Measurements from ENCODE around the gene PDE9A. TPM values are rescaled to one million over a fixed set of nuclear protein-coding genes. Genes with fewer than 3 reads are reported as not detected.
"Not testable (repeated sequence)": the region's sequence is repeated elsewhere in the genome, so short reads cannot be mapped to it uniquely, and the experiment has no call there.

PDE9A gene
- total and polyA plus RNA-seq, 2 experiments from 2014 or later, result not detected

- TF ChIP-seq EZH2phosphoT487 (IDR thresholded peaks at IDR 0.05; ENCODE audit: insufficient read depth, low read depth) (no peak), EZH2 (IDR thresholded peaks at IDR 0.05; ENCODE audit: insufficient read depth, poor library complexity, severe bottlenecking) (no peak)
- WGBS, 2 experiments (ENCODE audit: low coverage in 1 of 2, low lambda C conversion rate in 2 of 2, missing lambda C conversion rate in 2 of 2), result 34 to 38% methylated on average over 13 of the region's 13 CpGs
- no peaks in the 10 kb centered on the region for H3F3A ChIP-seq (ENCODE audit: insufficient read depth)
- no peak overlapping the region for H3K4me3 ChIP-seq
- H2AFZ ChIP-seq, result no peak overlapping the region
- no peaks in the 10 kb centered on the region for H3K9me3 ChIP-seq (ENCODE audit: low read depth)
- no peaks in the 10 kb centered on the region for H3K9me2 ChIP-seq (ENCODE audit: insufficient read depth)
- no peak overlapping the region for H3K27ac ChIP-seq
- H4K20me1 ChIP-seq (ENCODE audit: insufficient read depth), result no peaks in the 10 kb centered on the region
- H3K9ac ChIP-seq, result no peak overlapping the region
- H3K27me3 ChIP-seq (replicated peaks; ENCODE audit: insufficient read depth), result peaks cover 63% of the 10 kb centered on the region
- DNase-seq, result no peak
- no peaks in the 10 kb centered on the region for H3K79me2 ChIP-seq (ENCODE audit: insufficient read depth)
- in situ Hi-C loops (cut with MboI), result no loop called here
- no peak overlapping the region for H3K4me2 ChIP-seq (ENCODE audit: unreplicated experiment)
- H3K4me1 ChIP-seq (ENCODE audit: insufficient read depth), result no peaks in the 10 kb centered on the region
- no peaks in the 10 kb centered on the region for H3K36me3 ChIP-seq (ENCODE audit: low read depth)
Measured at GRCh38 chr21:42624095-42624790, 29.2 kb upstream of the PDE9A start.

- no peak for DNase-seq
- TF ChIP-seq EZH2phosphoT487 (IDR thresholded peaks at IDR 0.05; ENCODE audit: insufficient read depth, low read depth) (no peak), EZH2 (IDR thresholded peaks at IDR 0.05; ENCODE audit: insufficient read depth, poor library complexity, severe bottlenecking) (no peak)
- H3K79me2 ChIP-seq (ENCODE audit: insufficient read depth), result no peaks in the 10 kb centered on the region
- no peak overlapping the region for H3K9ac ChIP-seq
- no peaks in the 10 kb centered on the region for H4K20me1 ChIP-seq (ENCODE audit: insufficient read depth)
- no peaks in the 10 kb centered on the region for H3K4me1 ChIP-seq (ENCODE audit: insufficient read depth)
- in situ Hi-C loops (cut with MboI), result loop anchor here (5.0 kb wide), 1 partner anchor 48 kb away; no protein-coding TSS in a partner anchor
- no peaks in the 10 kb centered on the region for H3K9me2 ChIP-seq (ENCODE audit: insufficient read depth)
- H3K4me2 ChIP-seq (ENCODE audit: unreplicated experiment), result no peak overlapping the region
- no peaks in the 10 kb centered on the region for H3F3A ChIP-seq (ENCODE audit: insufficient read depth)
- H3K4me3 ChIP-seq, result no peak overlapping the region
- H3K36me3 ChIP-seq (ENCODE audit: low read depth), result no peaks in the 10 kb centered on the region
- no peak overlapping the region for H2AFZ ChIP-seq
- 50 to 53% methylated on average over 6 of the region's 6 CpGs for WGBS, 2 experiments (ENCODE audit: low coverage in 1 of 2, low lambda C conversion rate in 2 of 2, missing lambda C conversion rate in 2 of 2)
- peaks cover 59% of the 10 kb centered on the region for H3K27me3 ChIP-seq (replicated peaks; ENCODE audit: insufficient read depth)
- no peak overlapping the region for H3K27ac ChIP-seq
- no peaks in the 10 kb centered on the region for H3K9me3 ChIP-seq (ENCODE audit: low read depth)
Measured at GRCh38 chr21:42624936-42625335, 28.5 kb upstream of the PDE9A start.

GRCh38 chr21:42626171-42626570 lies 27.2 kb upstream of the PDE9A start:
- H3K4me2 ChIP-seq (ENCODE audit: unreplicated experiment), result no peak overlapping the region
- no peak overlapping the region for H3K27ac ChIP-seq
- H3K27me3 ChIP-seq (replicated peaks; ENCODE audit: insufficient read depth), result peaks cover 60% of the 10 kb centered on the region
- no peak overlapping the region for H3K4me3 ChIP-seq
- H3K79me2 ChIP-seq (ENCODE audit: insufficient read depth), result no peaks in the 10 kb centered on the region
- H4K20me1 ChIP-seq (ENCODE audit: insufficient read depth), result no peaks in the 10 kb centered on the region
- TF ChIP-seq EZH2phosphoT487 (IDR thresholded peaks at IDR 0.05; ENCODE audit: insufficient read depth, low read depth) (no peak), EZH2 (IDR thresholded peaks at IDR 0.05; ENCODE audit: insufficient read depth, poor library complexity, severe bottlenecking) (no peak)
- H3K4me1 ChIP-seq (ENCODE audit: insufficient read depth), result no peaks in the 10 kb centered on the region
- H3K9ac ChIP-seq, result no peak overlapping the region
- no peaks in the 10 kb centered on the region for H3K9me2 ChIP-seq (ENCODE audit: insufficient read depth)
- H3K9me3 ChIP-seq (ENCODE audit: low read depth), result no peaks in the 10 kb centered on the region
- WGBS, 2 experiments (ENCODE audit: low coverage in 1 of 2, low lambda C conversion rate in 2 of 2, missing lambda C conversion rate in 2 of 2), result 74 to 78% methylated on average over 14 of the region's 14 CpGs
- in situ Hi-C loops (cut with MboI), result loop anchor here (5.0 kb wide), 1 partner anchor 49 kb away; no protein-coding TSS in a partner anchor
- no peaks in the 10 kb centered on the region for H3K36me3 ChIP-seq (ENCODE audit: low read depth)
- no peaks in the 10 kb centered on the region for H3F3A ChIP-seq (ENCODE audit: insufficient read depth)
- DNase-seq, result no peak
- H2AFZ ChIP-seq, result no peak overlapping the region

DNA sequence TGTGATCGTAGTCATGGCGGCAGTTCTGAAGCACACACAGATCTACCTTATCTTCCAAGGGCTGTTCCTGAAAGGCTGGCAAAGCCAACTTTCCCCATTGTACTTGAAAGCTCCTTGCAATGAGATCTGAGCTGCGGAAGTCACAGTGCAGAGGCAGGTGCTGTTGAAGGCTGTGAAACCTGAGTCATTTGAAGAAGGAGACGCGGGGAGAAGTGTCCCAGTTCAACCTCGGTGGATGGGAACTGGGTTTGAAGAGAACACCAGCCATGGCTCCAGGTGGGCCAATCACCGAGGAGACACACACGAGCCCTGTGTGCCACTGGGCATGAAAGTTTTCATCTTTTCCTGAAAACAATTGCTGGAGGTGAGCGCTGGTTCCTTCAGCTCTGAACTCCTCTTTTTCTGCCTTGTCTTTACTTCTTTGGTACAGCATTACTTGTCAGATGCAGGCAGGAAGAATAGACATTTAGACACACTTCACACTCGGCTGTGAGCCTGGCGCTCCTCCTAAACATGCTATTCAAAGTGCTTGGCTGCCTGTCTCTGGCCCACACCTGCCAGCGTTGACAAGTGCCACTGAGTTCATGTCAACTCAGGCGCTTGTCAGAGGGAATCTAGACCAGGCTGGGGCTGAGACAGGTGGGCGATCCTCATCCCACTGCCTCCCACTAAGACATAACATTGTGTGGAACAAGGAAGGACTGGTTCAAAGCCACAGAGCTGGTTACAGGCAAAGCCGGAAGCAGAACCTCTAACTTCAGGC lies 25.7 kb upstream of the PDE9A start:
- no peaks in the 10 kb centered on the region for H4K20me1 ChIP-seq (ENCODE audit: insufficient read depth)
- WGBS, 2 experiments (ENCODE audit: low coverage in 1 of 2, low lambda C conversion rate in 2 of 2, missing lambda C conversion rate in 2 of 2), result 58 to 60% methylated on average over 15 of the region's 15 CpGs
- in situ Hi-C loops (cut with MboI), result loop anchor here (5.0 kb wide), 1 partner anchor 50 kb away; no protein-coding TSS in a partner anchor
- no peaks in the 10 kb centered on the region for H3K4me1 ChIP-seq (ENCODE audit: insufficient read depth)
- H3K4me2 ChIP-seq (ENCODE audit: unreplicated experiment), result no peak overlapping the region
- H3K4me3 ChIP-seq, result no peak overlapping the region
- no peak overlapping the region for H2AFZ ChIP-seq
- H3K27me3 ChIP-seq (replicated peaks; ENCODE audit: insufficient read depth), result peaks cover 53% of the 10 kb centered on the region
- H3K79me2 ChIP-seq (ENCODE audit: insufficient read depth), result no peaks in the 10 kb centered on the region
- H3K36me3 ChIP-seq (ENCODE audit: low read depth), result no peaks in the 10 kb centered on the region
- H3K9me3 ChIP-seq (ENCODE audit: low read depth), result no peaks in the 10 kb centered on the region
- no peak overlapping the region for H3K9ac ChIP-seq
- no peak for TF ChIP-seq EZH2 (IDR thresholded peaks at IDR 0.05; ENCODE audit: insufficient read depth, poor library complexity, severe bottlenecking)
- no peak for TF ChIP-seq EZH2phosphoT487 (IDR thresholded peaks at IDR 0.05; ENCODE audit: insufficient read depth, low read depth)
- H3K9me2 ChIP-seq (ENCODE audit: insufficient read depth), result no peaks in the 10 kb centered on the region
- H3F3A ChIP-seq (ENCODE audit: insufficient read depth), result no peaks in the 10 kb centered on the region
- no peak for DNase-seq
- no peak overlapping the region for H3K27ac ChIP-seq

GRCh38 chr21:42628466-42629061 lies 24.9 kb upstream of the PDE9A start:
- 40 to 44% methylated on average over 2 of the region's 2 CpGs for WGBS, 2 experiments (ENCODE audit: low coverage in 1 of 2, low lambda C conversion rate in 2 of 2, missing lambda C conversion rate in 2 of 2)
- H3F3A ChIP-seq (ENCODE audit: insufficient read depth); H3K9me2 ChIP-seq (ENCODE audit: insufficient read depth); H4K20me1 ChIP-seq (ENCODE audit: insufficient read depth); H3K27ac ChIP-seq; H3K79me2 ChIP-seq (ENCODE audit: insufficient read depth); H3K4me3 ChIP-seq; H2AFZ ChIP-seq; DNase-seq; H3K9me3 ChIP-seq (ENCODE audit: low read depth); H3K36me3 ChIP-seq (ENCODE audit: low read depth); H3K4me1 ChIP-seq (ENCODE audit: insufficient read depth); H3K9ac ChIP-seq; H3K4me2 ChIP-seq (ENCODE audit: unreplicated experiment): not testable (repeated sequence)
- in situ Hi-C loops (cut with MboI), result loop anchor here (5.0 kb wide), 1 partner anchor 51 kb away; no protein-coding TSS in a partner anchor
- peaks cover 56% of the 10 kb centered on the region for H3K27me3 ChIP-seq (replicated peaks; ENCODE audit: insufficient read depth)
